Spleen (tissue), 7 donors: ENCODE data around the gene NDP.

Source experiments
- CTCF ChIP-seq, 11 experiments: fragments of 200-600 bp in 7 of 11; fragments of 450-650 bp in 4 of 11; sonication (generic) in 4 of 11; IDR thresholded peaks in 8 of 11; conservative IDR thresholded peaks in 3 of 11; 1 replicate in 7 of 11; 2 replicates in 4 of 11; pipeline versions ENCODE4 v1.4.0 to v1.8.0; 2016 to 2021; ENCODE audit warnings: antibody characterized with exemption in 11 of 11, inconsistent platforms in 4 of 11, mild to moderate bottlenecking in 1 of 11
- POLR2A ChIP-seq, 3 donors: fragments of 450-650 bp; IDR thresholded peaks; one replicate each; pipeline ENCODE4 v1.5.1; 2017; ENCODE audit warnings: antibody characterized with exemption in 3 of 3, mild to moderate bottlenecking in 1 of 3
- donor health status: DM: no; HTN: no; CAD: no; lungs with moderate emphysema.
- donor health status: DM: no; HTN: no; CAD: no.
- donor health status: DM: no; HTN: no; CAD: no.

GRCh38 chrX:43968359-43968781, 4.8 kb downstream of the NDP start:
- TF ChIP-seq CTCF (IDR thresholded peaks at IDR 0.05 in 8 of 11, conservative IDR thresholded peaks at IDR 0.05 in 3 of 11) (no peak), POLR2A (IDR thresholded peaks at IDR 0.05) (no peak)
